GM23338 (cell line): Measurements from ENCODE around the gene CRTC3.

Experiments used
- CREB1 ChIP-seq: fragments of 250-450 bp; sonication (Bioruptor Pico); IDR thresholded peaks from 2 replicates; pipeline ENCODE4 v1.5.0; 2020; ENCODE audit warnings: low read depth, mild to moderate bottlenecking, moderate library complexity
- CTCF ChIP-seq, 2 experiments: fragments of 200-600 bp in 1 of 2; sonication (generic) in 1 of 2; conservative IDR thresholded peaks; 2 replicates each; pipeline versions ENCODE4 v1.5.1 to v1.6.1; 2016 to 2017; ENCODE audit warnings: antibody characterized with exemption in 2 of 2, low read depth in 2 of 2, mild to moderate bottlenecking in 2 of 2, moderate library complexity in 1 of 2
- EZH2 ChIP-seq: fragments of 200-600 bp; sonication (generic); IDR thresholded peaks from one replicate; pipeline ENCODE4 v1.8.0; 2017; ENCODE audit warnings: antibody characterized with exemption, mild to moderate bottlenecking, low read depth; ENCODE audit not compliant: unreplicated experiment
- EZH2phosphoT487 ChIP-seq: fragments of 200-600 bp; sonication (generic); IDR thresholded peaks from one replicate; pipeline ENCODE4 v1.8.1; 2018; ENCODE audit warnings: antibody characterized with exemption; ENCODE audit not compliant: unreplicated experiment
- POLR2AphosphoS5 ChIP-seq: IDR thresholded peaks from 2 replicates; pipeline ENCODE4 v1.6.1; 2016; ENCODE audit warnings: antibody characterized with exemption, low read depth

GRCh38 chr15:90624278-90624981, 94.7 kb downstream of the CRTC3 start:
- TF ChIP-seq CTCF (conservative IDR thresholded peaks at IDR 0.05; ENCODE audit: low read depth in 2 of 2) = no peak
- TF ChIP-seq POLR2AphosphoS5 = no peak
- TF ChIP-seq EZH2phosphoT487 = no peak
- TF ChIP-seq EZH2 = no peak
- no peak for TF ChIP-seq CREB1
